GM23338 (cell line): Measurements from ENCODE around the gene EXOSC3. TPM values are rescaled to one million over a fixed set of nuclear protein-coding genes. Genes with fewer than 3 reads are reported as not detected.

ENCODE experiments used
- ATAC-seq: fragments of 200-7000 bp; cut with Tn5 transposase; 3 replicates; pipeline ENCODE4 v1.9.1; 2020
- DNase-seq: peaks from one replicate; pipeline ENCODE4 v3.0.0-alpha.2; 2015; ENCODE audit warnings: low spot score
- H2AFZ ChIP-seq: fragments of 200-600 bp; sonication (generic); 2 replicates; pipeline ENCODE4 v1.8.0; 2016; ENCODE audit warnings: antibody characterized with exemption, mild to moderate bottlenecking, moderate library complexity
- H3F3A ChIP-seq: fragments of 200-600 bp; sonication (generic); replicated peaks from 2 replicates; pipeline ENCODE4 v1.8.0; 2017; ENCODE audit warnings: antibody characterized with exemption, mixed run types, low read depth
- H3K27ac ChIP-seq: fragments of 200-600 bp; sonication (generic); 2 replicates; pipeline ENCODE4 v1.6.1; 2016; ENCODE audit warnings: low read depth
- H3K27me3 ChIP-seq: fragments of 200-600 bp; sonication (generic); 2 replicates; pipeline ENCODE4 v1.8.0; 2016; ENCODE audit warnings: mild to moderate bottlenecking, mixed run types, moderate library complexity; ENCODE audit not compliant: insufficient read depth
- H3K36me3 ChIP-seq: fragments of 200-600 bp; sonication (generic); 2 replicates; pipeline ENCODE4 v1.8.0; 2016; ENCODE audit warnings: mild to moderate bottlenecking; ENCODE audit not compliant: insufficient read depth
- H3K4me1 ChIP-seq: fragments of 200-600 bp; sonication (generic); 2 replicates; pipeline ENCODE4 v1.8.0; 2016; ENCODE audit warnings: mild to moderate bottlenecking, moderate library complexity; ENCODE audit not compliant: insufficient read depth
- H3K4me2 ChIP-seq: fragments of 200-600 bp; sonication (generic); 2 replicates; pipeline ENCODE4 v1.7.1; 2017; ENCODE audit warnings: mixed run types
- H3K4me3 ChIP-seq: fragments of 200-600 bp; sonication (generic); 2 replicates; pipeline ENCODE4 v1.6.1; 2016; ENCODE audit warnings: mixed run types
- H3K79me2 ChIP-seq: fragments of 200-600 bp; sonication (generic); replicated peaks from 2 replicates; pipeline ENCODE4 v1.8.0; 2017; ENCODE audit warnings: mild to moderate bottlenecking; ENCODE audit not compliant: insufficient read depth
- H3K9me2 ChIP-seq: fragments of 200-600 bp; sonication (generic); 2 replicates; pipeline ENCODE4 v1.8.0; 2017; ENCODE audit not compliant: insufficient read depth
- H4K20me1 ChIP-seq: fragments of 200-600 bp; sonication (generic); replicated peaks from 2 replicates; pipeline ENCODE4 v1.8.0; 2017; ENCODE audit warnings: mild to moderate bottlenecking; ENCODE audit not compliant: insufficient read depth
- H3K27ac Mint-ChIP-seq: 2 replicates; pipeline ENCODE4 v1.8.0; 2020; ENCODE audit warnings: inconsistent platforms, mild to moderate bottlenecking, moderate library complexity, mixed read lengths
- H3K27me3 Mint-ChIP-seq: 3 replicates; pipeline ENCODE4 v1.8.0; 2022; ENCODE audit warnings: low read depth, mild to moderate bottlenecking, moderate library complexity, mixed read lengths, inconsistent platforms; ENCODE audit not compliant: insufficient read depth, poor library complexity
- H3K36me3 Mint-ChIP-seq: 3 replicates; pipeline ENCODE4 v1.8.0; 2021; ENCODE audit warnings: low read depth, mild to moderate bottlenecking, inconsistent platforms, moderate library complexity, mixed read lengths
- H3K4me1 Mint-ChIP-seq: 3 replicates; pipeline ENCODE4 v1.8.0; 2020; ENCODE audit warnings: mild to moderate bottlenecking, inconsistent platforms, mixed read lengths
- H3K4me3 Mint-ChIP-seq: 3 replicates; pipeline ENCODE4 v1.8.0; 2021; ENCODE audit warnings: moderate library complexity, mild to moderate bottlenecking, inconsistent platforms, mixed read lengths
- H3K9me3 Mint-ChIP-seq: 3 replicates; pipeline ENCODE4 v1.8.0; 2020; ENCODE audit warnings: moderate library complexity, mild to moderate bottlenecking, inconsistent platforms, mixed read lengths
- CREB1 ChIP-seq: fragments of 250-450 bp; sonication (Bioruptor Pico); IDR thresholded peaks from 2 replicates; pipeline ENCODE4 v1.5.0; 2020; ENCODE audit warnings: low read depth, mild to moderate bottlenecking, moderate library complexity
- ETS1 ChIP-seq: IDR thresholded peaks from 2 replicates; pipeline ENCODE4 v1.6.1; 2016; ENCODE audit warnings: antibody characterized with exemption
- POLR2AphosphoS5 ChIP-seq: IDR thresholded peaks from 2 replicates; pipeline ENCODE4 v1.6.1; 2016; ENCODE audit warnings: antibody characterized with exemption, low read depth
- ZNF462 ChIP-seq: fragments of 250-450 bp; sonication (Bioruptor Pico); IDR thresholded peaks from 2 replicates; pipeline ENCODE4 v1.5.0; 2020; ENCODE audit warnings: mild to moderate bottlenecking, moderate library complexity
- polyA plus RNA-seq: library from polyadenylated mRNA; unstranded; fragments of >200 nt; fragmentation: Nextera tagmentation; extraction: Ambion mirVana; gene quantifications from 2 replicates; pipeline ENCODE4 v1.2.1, GENCODE V29; 2016
- total RNA-seq: library from RNA; depleted of rRNA; stranded (reverse); fragments of >200 nt; shearing (Covaris generic); gene quantifications from 2 replicates; pipeline ENCODE4 v1.2.3, GENCODE V29; 2014

EXOSC3 gene
- total and polyA plus RNA-seq, 2 experiments from 2014 or later: 62.3 to 149 TPM

GRCh38 chr9:37753489-37754190 lies 31.2 kb downstream of the EXOSC3 start, which contains the start of gene TRMT10B:
TRMT10B (plus strand) TSS chr9:37753805; CDS start chr9:37761932, 8,127 bp downstream.
- Mint-ChIP-seq H3K9me3 (peaks cover 6% of the 10 kb centered on the region; the same call in 2 of the 3 replicates), H3K27me3 (peaks cover 7% of the 10 kb centered on the region), H3K36me3 (peaks cover 5% of the 10 kb centered on the region; the same call in 1 of the 3 replicates), H3K4me3 (peak within 1 kb of the TSS; percentile 95), H3K4me1 (peaks cover 9% of the 10 kb centered on the region; the same call in 2 of the 3 replicates), H3K27ac (peak within 1 kb of the TSS; percentile 69; the same call in 1 of the 2 replicates)
- H3K79me2 ChIP-seq: 0 out of 2 replicates have a peak, but pooled peaks cover 3% of the 10 kb centered on the region
- peak within 1 kb of the TSS; percentile 100 for H2AFZ ChIP-seq
- peak within 1 kb of the TSS; percentile 95 for H3K4me3 ChIP-seq
- H3K4me2 ChIP-seq: peak within 1 kb of the TSS; percentile 99
- peaks cover 6% of the 10 kb centered on the region; the same call in 1 of the 2 replicates for H3K4me1 ChIP-seq
- peak; percentile 95 for ATAC-seq
- peaks cover 6% of the 10 kb centered on the region; the same call in 1 of the 2 replicates for H3K9me2 ChIP-seq
- no peak within 1 kb of the TSS for H3K27ac ChIP-seq
- peaks cover 3% of the 10 kb centered on the region; the same call in 1 of the 2 replicates for H4K20me1 ChIP-seq
- no peak for TF ChIP-seq ZNF462
- peak; percentile 77 for TF ChIP-seq POLR2AphosphoS5
- TF ChIP-seq CREB1 (CRISPR knock-in tag): 0 out of 2 replicates have a peak, but pooled peaks have one; percentile 33
- TF ChIP-seq ETS1: peak; percentile 62
- no peaks in the 10 kb centered on the region for H3K27me3 ChIP-seq
- H3F3A ChIP-seq: no peaks in the 10 kb centered on the region
- no peaks in the 10 kb centered on the region for H3K36me3 ChIP-seq
- DNase-seq: peak; percentile 93
